Endothelial cell of umbilical vein (primary cell): ENCODE data around the gene MBNL2. TPM values are rescaled to one million over a fixed set of nuclear protein-coding genes. Genes with fewer than 3 reads are reported as not detected.

Experiments
- BruUV-seq: library from RNA; stranded (reverse); fragments of 400-500 nt; replicated peaks from 2 replicates; lab custom pipeline; 2021; lab: Mats Ljungman, UMichigan
- CTCF ChIA-PET: fragments of 300-600, 350-600 bp; sonication (Branson Sonifier 250); formaldehyde crosslinking; loops from one replicate; lab custom pipeline; 2021; ENCODE audit warnings: antibody characterized with exemption, inconsistent platforms; lab: Charles Lee
- POLR2A ChIA-PET: fragments of 300-600, 350-600 bp; sonication (Branson Sonifier 250); formaldehyde crosslinking; loops from one replicate; lab custom pipeline; 2021; ENCODE audit warnings: antibody characterized with exemption, inconsistent platforms; lab: Charles Lee
- DNase-seq: peaks from one replicate; pipeline ENCODE4 v3.0.0-alpha.2; 2011; ENCODE audit warnings: low read depth, low spot score
- FAIRE-seq: peaks from 2 replicates; lab custom pipeline; 2011; peaks lifted over from hg19 to GRCh38; lab: Jason Lieb, UNC
- H2AFZ ChIP-seq: 2 replicates; pipeline ENCODE4 v1.6.0; 2012; ENCODE audit warnings: low read depth, low read length, control low read depth, inconsistent platforms
- H3K27ac ChIP-seq: 2 replicates; pipeline ENCODE4 v1.5.1; 2011; ENCODE audit warnings: low read depth, mild to moderate bottlenecking, control low read depth, low read length, moderate library complexity; ENCODE audit not compliant: insufficient read depth
- H3K27me3 ChIP-seq, 2 experiments: 2 replicates each; pipeline versions ENCODE4 v1.6.0 to v1.6.1; 2011; ENCODE audit warnings: low read length in 2 of 2, mixed read lengths in 1 of 2; ENCODE audit not compliant: control insufficient read depth in 2 of 2, insufficient read depth in 2 of 2
- H3K36me3 ChIP-seq, 2 experiments: 2 replicates in 1 of 2; 3 replicates in 1 of 2; pipeline ENCODE4 v1.5.1; 2011; ENCODE audit warnings: low read length in 2 of 2, mild to moderate bottlenecking in 1 of 2, moderate library complexity in 1 of 2; ENCODE audit not compliant: control insufficient read depth in 2 of 2, insufficient read depth in 2 of 2; ENCODE audit errors: extremely low read depth in 1 of 2
- H3K4me1 ChIP-seq: 3 replicates; pipeline ENCODE4 v1.5.1; 2011; ENCODE audit warnings: mild to moderate bottlenecking, low read length; ENCODE audit not compliant: control insufficient read depth, insufficient read depth; ENCODE audit errors: extremely low read depth
- H3K4me2 ChIP-seq: 2 replicates; pipeline ENCODE4 v1.6.1; 2011; ENCODE audit warnings: low read length, control low read depth, mixed read lengths; ENCODE audit not compliant: insufficient read depth
- H3K4me3 ChIP-seq, 3 experiments: fragments of 200-600 bp in 1 of 3; sonication (generic), shearing (Covaris generic) in 1 of 3; replicated peaks in 1 of 3; 2 replicates each; pipeline ENCODE4 v1.5.1; 2011 to 2016; ENCODE audit warnings: control low read depth in 3 of 3, low read length in 3 of 3, mild to moderate bottlenecking in 2 of 3, inconsistent platforms in 1 of 3, low read depth in 1 of 3, moderate library complexity in 1 of 3; ENCODE audit not compliant: insufficient read depth in 1 of 3
- H3K79me2 ChIP-seq: 2 replicates; pipeline ENCODE4 v1.6.0; 2012; ENCODE audit warnings: low read length, inconsistent platforms; ENCODE audit not compliant: control insufficient read depth, insufficient read depth
- H3K9ac ChIP-seq: replicated peaks from 2 replicates; pipeline ENCODE3; 2011; ENCODE audit warnings: low read length, control low read depth; ENCODE audit not compliant: insufficient read depth; ENCODE audit errors: extremely low read depth
- H3K9me1 ChIP-seq: replicated peaks from 3 replicates; pipeline ENCODE4 v1.6.0; 2011; ENCODE audit warnings: mild to moderate bottlenecking, low read length; ENCODE audit not compliant: control insufficient read depth, insufficient read depth; ENCODE audit errors: extremely low read depth
- H3K9me3 ChIP-seq: replicated peaks from 2 replicates; pipeline ENCODE4 v1.5.1; 2012; ENCODE audit warnings: low read length, inconsistent platforms; ENCODE audit not compliant: control insufficient read depth, insufficient read depth
- H4K20me1 ChIP-seq: replicated peaks from 2 replicates; pipeline ENCODE3; 2011; ENCODE audit warnings: mild to moderate bottlenecking, low read length; ENCODE audit not compliant: control insufficient read depth, insufficient read depth; ENCODE audit errors: extremely low read depth
- CTCF ChIP-seq, 2 donors: IDR thresholded peaks; 1 replicate in 1 of 2; 2 replicates in 1 of 2; pipeline ENCODE4 v1.5.1; 2011; ENCODE audit warnings: low read length in 2 of 2, mild to moderate bottlenecking in 2 of 2, moderate library complexity in 2 of 2, control low read depth in 1 of 2, inconsistent platforms in 1 of 2, low read depth in 1 of 2; ENCODE audit not compliant: insufficient read depth in 1 of 2; ENCODE audit errors: extremely low read depth in 1 of 2
- EZH2 ChIP-seq: IDR thresholded peaks from 2 replicates; pipeline ENCODE4 v1.6.1; 2012; ENCODE audit warnings: borderline replicate concordance, low read depth, mild to moderate bottlenecking, moderate library complexity, low read length, inconsistent platforms; ENCODE audit not compliant: severe bottlenecking
- FOS ChIP-seq: IDR thresholded peaks from 2 replicates; pipeline ENCODE4 v1.6.1; 2011; ENCODE audit warnings: mild to moderate bottlenecking, low read length, moderate library complexity, borderline replicate concordance; ENCODE audit not compliant: insufficient read depth
- GATA2 ChIP-seq: IDR thresholded peaks from 2 replicates; pipeline ENCODE4 v1.7.0; 2011; ENCODE audit warnings: low read depth, mild to moderate bottlenecking, moderate library complexity, mixed read lengths, low read length; ENCODE audit not compliant: insufficient read length, insufficient read depth
- JUN ChIP-seq: IDR thresholded peaks from 2 replicates; pipeline ENCODE4 v1.6.1; 2011; ENCODE audit warnings: borderline replicate concordance, low read depth; ENCODE audit not compliant: insufficient read length, insufficient read depth
- MYC ChIP-seq: IDR thresholded peaks from one replicate; pipeline ENCODE4 v1.6.1; 2011; ENCODE audit warnings: mild to moderate bottlenecking, low read depth, low read length
- POLR2A ChIP-seq: IDR thresholded peaks from 2 replicates; pipeline ENCODE4 v1.6.1; 2012; ENCODE audit warnings: low read depth, mild to moderate bottlenecking, control low read depth, low read length
- POLR2AphosphoS5 ChIP-seq: IDR thresholded peaks from 2 replicates; pipeline ENCODE4 v1.6.1; 2012; ENCODE audit warnings: low read depth, mild to moderate bottlenecking, control low read depth, low read length, moderate library complexity; ENCODE audit not compliant: insufficient read depth
- dilution Hi-C: fragments of 300-500 bp; cut with MboI; formaldehyde crosslinking; loops from one replicate; pipeline ENCODE4 v1.15.0; 2019; ENCODE audit warnings: low sequenced_read_pairs; ENCODE audit not compliant: extremely low pct_ligation_motif_present
- intact Hi-C: fragments of 100-400 bp; cut with micrococcal nuclease; formaldehyde crosslinking; loops from one replicate; pipeline ENCODE4 v1.10.0; 2022
- polyA plus RNA-seq, 4 experiments: library from polyadenylated mRNA; depleted of rRNA in 3 of 4; stranded (reverse) in 3 of 4; unstranded in 1 of 4; fragments of >200 nt; gene quantifications; 2 replicates each; pipeline versions ENCODE4 v1.2.1 to v1.2.3, GENCODE V29; 2011 to 2012; ENCODE audit warnings: missing spikeins in 1 of 4
- total RNA-seq: library from RNA; stranded (reverse); gene quantifications from 2 replicates; pipeline ENCODE4 v1.2.3, GENCODE V29; 2021
- TF ChIP-seq, protein P1 (sequence below): IDR thresholded peaks from 2 replicates; pipeline ENCODE4 v1.6.1; 2011; ENCODE audit not compliant: insufficient read depth, insufficient read length

The MBNL2 gene
- total and polyA plus RNA-seq, 2 donors (not counting 3 experiments of a cell fraction or from before 2014, with no cell fraction given): 32.9 to 76.5 TPM

GRCh38 chr13:97249093-97249795, 27.1 kb downstream of the MBNL2 start:
- no peaks in the 10 kb centered on the region for H3K36me3 ChIP-seq
- intact Hi-C loops (no loop called here), dilution Hi-C loops (no loop called here)
- peaks cover 81% of the 10 kb centered on the region for H3K79me2 ChIP-seq
- H4K20me1 ChIP-seq: no peaks in the 10 kb centered on the region
- no peak overlapping the region for H2AFZ ChIP-seq
- POLR2A ChIA-PET: interaction anchor here (1.1 kb wide), 1 partner anchor 20 kb away, joined by 3 read pairs; no protein-coding TSS in a partner anchor
- H3K4me3 ChIP-seq: no peak overlapping the region
- H3K27ac ChIP-seq: peak overlapping the region; percentile 39
- H3K9me3 ChIP-seq: no peaks in the 10 kb centered on the region
- FAIRE-seq (no peak), DNase-seq (no peak)
- H3K4me2 ChIP-seq: peak overlapping the region; percentile 78
- no TSS peak for BruUV-seq
- H3K4me1 ChIP-seq: peaks cover 63% of the 10 kb centered on the region
- TF ChIP-seq POLR2AphosphoS5 (no peak), MYC (no peak), GATA2 (no peak), EZH2 (no peak), FOS (no peak), CTCF (IDR thresholded peaks at IDR 0.05; ENCODE audit: extremely low read depth in 1 of 2, insufficient read depth in 1 of 2, low read depth in 1 of 2, low read length in 2 of 2) (no peak), POLR2A (no peak), JUN (no peak)
- TF ChIP-seq, protein P1, sequence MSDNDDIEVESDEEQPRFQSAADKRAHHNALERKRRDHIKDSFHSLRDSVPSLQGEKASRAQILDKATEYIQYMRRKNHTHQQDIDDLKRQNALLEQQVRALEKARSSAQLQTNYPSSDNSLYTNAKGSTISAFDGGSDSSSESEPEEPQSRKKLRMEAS: no peak
- peak overlapping the region; percentile 40 for H3K9ac ChIP-seq
- H3K27me3 ChIP-seq: no peaks in the 10 kb centered on the region
- no peaks in the 10 kb centered on the region for H3K9me1 ChIP-seq
- CTCF ChIA-PET: interaction anchor here (1.1 to 2.2 kb wide), 13 partner anchors 8 to 139 kb away, joined by 4 to 16 read pairs (median 7); partner anchors contain the start of gene MBNL2
